ENCODE measurements around the gene ZBED1.

ZBED1 gene

GRCh38 chrX:2502668-2503519 is 2.1 kb upstream of the ZBED1 start:
- no peak overlapping the region for H3K9ac ChIP-seq (ENCODE audit: low read length)
- H3K9me3 ChIP-seq (ENCODE audit: insufficient read depth, low read length) = no peaks in the 10 kb centered on the region
- TF ChIP-seq CTCF (IDR thresholded peaks at IDR 0.05; ENCODE audit: insufficient read depth, low read length, poor library complexity, severe bottlenecking) (no peak), EZH2phosphoT487 (conservative IDR thresholded peaks at IDR 0.05; ENCODE audit: low read length) (no peak)
- peaks cover 24% of the 10 kb centered on the region for H3K79me2 ChIP-seq (ENCODE audit: insufficient read depth, low read length)
- H3K4me2 ChIP-seq (ENCODE audit: low read depth, low read length, poor library complexity, severe bottlenecking) = no peak overlapping the region
- no peak overlapping the region for H2AFZ ChIP-seq (ENCODE audit: low read depth, low read length, severe bottlenecking)
- H3K36me3 ChIP-seq (ENCODE audit: low read length) = no peaks in the 10 kb centered on the region
- H3K4me3 ChIP-seq (ENCODE audit: insufficient read depth, low read length, poor library complexity, severe bottlenecking) = no peak overlapping the region
- H3K9me2 ChIP-seq (replicated peaks; ENCODE audit: insufficient read depth, low read length) = no peaks in the 10 kb centered on the region
- no peaks in the 10 kb centered on the region for H3K27me3 ChIP-seq (ENCODE audit: low read length)
- H4K20me1 ChIP-seq (ENCODE audit: low read depth, low read length) = no peaks in the 10 kb centered on the region
- H3F3A ChIP-seq (ENCODE audit: insufficient read depth) = 0 out of 2 replicates have a peak, but pooled peaks cover 11% of the 10 kb centered on the region
- no peak overlapping the region for H3K27ac ChIP-seq (ENCODE audit: low read depth, low read length)

GRCh38 chrX:2502120-2502667 is 1.4 kb upstream of the ZBED1 start:
- H3K36me3 ChIP-seq (ENCODE audit: low read length) = no peaks in the 10 kb centered on the region
- H3F3A ChIP-seq (ENCODE audit: insufficient read depth) = peaks cover 11% of the 10 kb centered on the region; the same call in 1 of the 2 replicates
- H4K20me1 ChIP-seq (ENCODE audit: low read depth, low read length) = no peaks in the 10 kb centered on the region
- peaks cover 30% of the 10 kb centered on the region for H3K79me2 ChIP-seq (ENCODE audit: insufficient read depth, low read length)
- no peak overlapping the region for H3K4me3 ChIP-seq (ENCODE audit: insufficient read depth, low read length, poor library complexity, severe bottlenecking)
- H3K9me3 ChIP-seq (ENCODE audit: insufficient read depth, low read length) = no peaks in the 10 kb centered on the region
- TF ChIP-seq CTCF (IDR thresholded peaks at IDR 0.05; ENCODE audit: insufficient read depth, low read length, poor library complexity, severe bottlenecking) = no peak
- TF ChIP-seq EZH2phosphoT487 (conservative IDR thresholded peaks at IDR 0.05; ENCODE audit: low read length) = no peak
- H3K27me3 ChIP-seq (ENCODE audit: low read length) = no peaks in the 10 kb centered on the region
- no peak overlapping the region for H3K27ac ChIP-seq (ENCODE audit: low read depth, low read length)
- H3K4me2 ChIP-seq (ENCODE audit: low read depth, low read length, poor library complexity, severe bottlenecking) = no peak overlapping the region
- no peak overlapping the region for H2AFZ ChIP-seq (ENCODE audit: low read depth, low read length, severe bottlenecking)
- H3K9me2 ChIP-seq (replicated peaks; ENCODE audit: insufficient read depth, low read length) = no peaks in the 10 kb centered on the region
- no peak overlapping the region for H3K9ac ChIP-seq (ENCODE audit: low read length)

GRCh38 chrX:2501559-2502102 is 855 bp upstream of the ZBED1 start:
- TF ChIP-seq EZH2phosphoT487 (conservative IDR thresholded peaks at IDR 0.05; ENCODE audit: low read length) (no peak), CTCF (IDR thresholded peaks at IDR 0.05; ENCODE audit: insufficient read depth, low read length, poor library complexity, severe bottlenecking) (no peak)
- no peak overlapping the region for H3K27ac ChIP-seq (ENCODE audit: low read depth, low read length)
- H3K4me2 ChIP-seq (ENCODE audit: low read depth, low read length, poor library complexity, severe bottlenecking) = no peak overlapping the region
- no peaks in the 10 kb centered on the region for H3K27me3 ChIP-seq (ENCODE audit: low read length)
- H3K9ac ChIP-seq (ENCODE audit: low read length) = no peak overlapping the region
- no peaks in the 10 kb centered on the region for H3K36me3 ChIP-seq (ENCODE audit: low read length)
- H2AFZ ChIP-seq (ENCODE audit: low read depth, low read length, severe bottlenecking) = no peak overlapping the region
- H4K20me1 ChIP-seq (ENCODE audit: low read depth, low read length) = no peaks in the 10 kb centered on the region
- H3F3A ChIP-seq (ENCODE audit: insufficient read depth) = peaks cover 11% of the 10 kb centered on the region; the same call in 1 of the 2 replicates
- no peak overlapping the region for H3K4me3 ChIP-seq (ENCODE audit: insufficient read depth, low read length, poor library complexity, severe bottlenecking)
- H3K9me2 ChIP-seq (replicated peaks; ENCODE audit: insufficient read depth, low read length) = no peaks in the 10 kb centered on the region
- peaks cover 30% of the 10 kb centered on the region for H3K79me2 ChIP-seq (ENCODE audit: insufficient read depth, low read length)
- H3K9me3 ChIP-seq (ENCODE audit: insufficient read depth, low read length) = no peaks in the 10 kb centered on the region
